Endothelial cell of umbilical vein (primary cell): Measurements from ENCODE around the gene SLC26A8. TPM values are rescaled to one million over a fixed set of nuclear protein-coding genes. Genes with fewer than 3 reads are reported as not detected.

ENCODE experiments used
- BruUV-seq: library from RNA; stranded (reverse); fragments of 400-500 nt; replicated peaks from 2 replicates; lab custom pipeline; 2021; lab: Mats Ljungman, UMichigan
- CTCF ChIA-PET: fragments of 300-600, 350-600 bp; sonication (Branson Sonifier 250); formaldehyde crosslinking; loops from one replicate; lab custom pipeline; 2021; ENCODE audit warnings: antibody characterized with exemption, inconsistent platforms; lab: Charles Lee
- POLR2A ChIA-PET: fragments of 300-600, 350-600 bp; sonication (Branson Sonifier 250); formaldehyde crosslinking; loops from one replicate; lab custom pipeline; 2021; ENCODE audit warnings: antibody characterized with exemption, inconsistent platforms; lab: Charles Lee
- DNase-seq: peaks from one replicate; pipeline ENCODE4 v3.0.0-alpha.2; 2011; ENCODE audit warnings: low read depth, low spot score
- FAIRE-seq: peaks from 2 replicates; lab custom pipeline; 2011; peaks lifted over from hg19 to GRCh38; lab: Jason Lieb, UNC
- H2AFZ ChIP-seq: 2 replicates; pipeline ENCODE4 v1.6.0; 2012; ENCODE audit warnings: low read depth, low read length, control low read depth, inconsistent platforms
- H3K27ac ChIP-seq: 2 replicates; pipeline ENCODE4 v1.5.1; 2011; ENCODE audit warnings: low read depth, mild to moderate bottlenecking, control low read depth, low read length, moderate library complexity; ENCODE audit not compliant: insufficient read depth
- H3K27me3 ChIP-seq, 2 experiments: 2 replicates each; pipeline versions ENCODE4 v1.6.0 to v1.6.1; 2011; ENCODE audit warnings: low read length in 2 of 2, mixed read lengths in 1 of 2; ENCODE audit not compliant: control insufficient read depth in 2 of 2, insufficient read depth in 2 of 2
- H3K36me3 ChIP-seq, 2 experiments: 2 replicates in 1 of 2; 3 replicates in 1 of 2; pipeline ENCODE4 v1.5.1; 2011; ENCODE audit warnings: low read length in 2 of 2, mild to moderate bottlenecking in 1 of 2, moderate library complexity in 1 of 2; ENCODE audit not compliant: control insufficient read depth in 2 of 2, insufficient read depth in 2 of 2; ENCODE audit errors: extremely low read depth in 1 of 2
- H3K4me1 ChIP-seq: 3 replicates; pipeline ENCODE4 v1.5.1; 2011; ENCODE audit warnings: mild to moderate bottlenecking, low read length; ENCODE audit not compliant: control insufficient read depth, insufficient read depth; ENCODE audit errors: extremely low read depth
- H3K4me2 ChIP-seq: 2 replicates; pipeline ENCODE4 v1.6.1; 2011; ENCODE audit warnings: low read length, control low read depth, mixed read lengths; ENCODE audit not compliant: insufficient read depth
- H3K4me3 ChIP-seq, 3 experiments: fragments of 200-600 bp in 1 of 3; sonication (generic), shearing (Covaris generic) in 1 of 3; replicated peaks in 1 of 3; 2 replicates each; pipeline ENCODE4 v1.5.1; 2011 to 2016; ENCODE audit warnings: control low read depth in 3 of 3, low read length in 3 of 3, mild to moderate bottlenecking in 2 of 3, inconsistent platforms in 1 of 3, low read depth in 1 of 3, moderate library complexity in 1 of 3; ENCODE audit not compliant: insufficient read depth in 1 of 3
- H3K79me2 ChIP-seq: 2 replicates; pipeline ENCODE4 v1.6.0; 2012; ENCODE audit warnings: low read length, inconsistent platforms; ENCODE audit not compliant: control insufficient read depth, insufficient read depth
- H3K9ac ChIP-seq: replicated peaks from 2 replicates; pipeline ENCODE3; 2011; ENCODE audit warnings: low read length, control low read depth; ENCODE audit not compliant: insufficient read depth; ENCODE audit errors: extremely low read depth
- H3K9me1 ChIP-seq: replicated peaks from 3 replicates; pipeline ENCODE4 v1.6.0; 2011; ENCODE audit warnings: mild to moderate bottlenecking, low read length; ENCODE audit not compliant: control insufficient read depth, insufficient read depth; ENCODE audit errors: extremely low read depth
- H3K9me3 ChIP-seq: replicated peaks from 2 replicates; pipeline ENCODE4 v1.5.1; 2012; ENCODE audit warnings: low read length, inconsistent platforms; ENCODE audit not compliant: control insufficient read depth, insufficient read depth
- H4K20me1 ChIP-seq: replicated peaks from 2 replicates; pipeline ENCODE3; 2011; ENCODE audit warnings: mild to moderate bottlenecking, low read length; ENCODE audit not compliant: control insufficient read depth, insufficient read depth; ENCODE audit errors: extremely low read depth
- CTCF ChIP-seq, 2 donors: IDR thresholded peaks; 1 replicate in 1 of 2; 2 replicates in 1 of 2; pipeline ENCODE4 v1.5.1; 2011; ENCODE audit warnings: low read length in 2 of 2, mild to moderate bottlenecking in 2 of 2, moderate library complexity in 2 of 2, control low read depth in 1 of 2, inconsistent platforms in 1 of 2, low read depth in 1 of 2; ENCODE audit not compliant: insufficient read depth in 1 of 2; ENCODE audit errors: extremely low read depth in 1 of 2
- EZH2 ChIP-seq: IDR thresholded peaks from 2 replicates; pipeline ENCODE4 v1.6.1; 2012; ENCODE audit warnings: borderline replicate concordance, low read depth, mild to moderate bottlenecking, moderate library complexity, low read length, inconsistent platforms; ENCODE audit not compliant: severe bottlenecking
- FOS ChIP-seq: IDR thresholded peaks from 2 replicates; pipeline ENCODE4 v1.6.1; 2011; ENCODE audit warnings: mild to moderate bottlenecking, low read length, moderate library complexity, borderline replicate concordance; ENCODE audit not compliant: insufficient read depth
- GATA2 ChIP-seq: IDR thresholded peaks from 2 replicates; pipeline ENCODE4 v1.7.0; 2011; ENCODE audit warnings: low read depth, mild to moderate bottlenecking, moderate library complexity, mixed read lengths, low read length; ENCODE audit not compliant: insufficient read length, insufficient read depth
- JUN ChIP-seq: IDR thresholded peaks from 2 replicates; pipeline ENCODE4 v1.6.1; 2011; ENCODE audit warnings: borderline replicate concordance, low read depth; ENCODE audit not compliant: insufficient read length, insufficient read depth
- MYC ChIP-seq: IDR thresholded peaks from one replicate; pipeline ENCODE4 v1.6.1; 2011; ENCODE audit warnings: mild to moderate bottlenecking, low read depth, low read length
- POLR2A ChIP-seq: IDR thresholded peaks from 2 replicates; pipeline ENCODE4 v1.6.1; 2012; ENCODE audit warnings: low read depth, mild to moderate bottlenecking, control low read depth, low read length
- POLR2AphosphoS5 ChIP-seq: IDR thresholded peaks from 2 replicates; pipeline ENCODE4 v1.6.1; 2012; ENCODE audit warnings: low read depth, mild to moderate bottlenecking, control low read depth, low read length, moderate library complexity; ENCODE audit not compliant: insufficient read depth
- dilution Hi-C: fragments of 300-500 bp; cut with MboI; formaldehyde crosslinking; loops from one replicate; pipeline ENCODE4 v1.15.0; 2019; ENCODE audit warnings: low sequenced_read_pairs; ENCODE audit not compliant: extremely low pct_ligation_motif_present
- intact Hi-C: fragments of 100-400 bp; cut with micrococcal nuclease; formaldehyde crosslinking; loops from one replicate; pipeline ENCODE4 v1.10.0; 2022
- polyA plus RNA-seq, 4 experiments: library from polyadenylated mRNA; depleted of rRNA in 3 of 4; stranded (reverse) in 3 of 4; unstranded in 1 of 4; fragments of >200 nt; gene quantifications; 2 replicates each; pipeline versions ENCODE4 v1.2.1 to v1.2.3, GENCODE V29; 2011 to 2012; ENCODE audit warnings: missing spikeins in 1 of 4
- total RNA-seq: library from RNA; stranded (reverse); gene quantifications from 2 replicates; pipeline ENCODE4 v1.2.3, GENCODE V29; 2021
- TF ChIP-seq, protein P1 (sequence below): IDR thresholded peaks from 2 replicates; pipeline ENCODE4 v1.6.1; 2011; ENCODE audit not compliant: insufficient read depth, insufficient read length

Gene SLC26A8
- total and polyA plus RNA-seq, 2 donors (not counting 3 experiments of a cell fraction or from before 2014, with no cell fraction given) = 0.01 TPM; not detected in 1

- POLR2A ChIA-PET = no interaction called here
- no peak overlapping the region for H3K4me2 ChIP-seq
- dilution Hi-C loops (no loop called here), intact Hi-C loops (no loop called here)
- no peaks in the 10 kb centered on the region for H4K20me1 ChIP-seq
- FAIRE-seq = no peak
- CTCF ChIA-PET = no interaction called here
- DNase-seq = no peak
- no peak overlapping the region for H2AFZ ChIP-seq
- no peaks in the 10 kb centered on the region for H3K4me1 ChIP-seq
- no peaks in the 10 kb centered on the region for H3K79me2 ChIP-seq
- TF ChIP-seq CTCF (IDR thresholded peaks at IDR 0.05; ENCODE audit: extremely low read depth in 1 of 2, insufficient read depth in 1 of 2, low read depth in 1 of 2, low read length in 2 of 2) (no peak), EZH2 (no peak), MYC (no peak), GATA2 (no peak), FOS (no peak), JUN (no peak), POLR2A (no peak), POLR2AphosphoS5 (no peak)
- TF ChIP-seq, protein P1, sequence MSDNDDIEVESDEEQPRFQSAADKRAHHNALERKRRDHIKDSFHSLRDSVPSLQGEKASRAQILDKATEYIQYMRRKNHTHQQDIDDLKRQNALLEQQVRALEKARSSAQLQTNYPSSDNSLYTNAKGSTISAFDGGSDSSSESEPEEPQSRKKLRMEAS = no peak
- H3K9me3 ChIP-seq = no peaks in the 10 kb centered on the region
- H3K4me3 ChIP-seq = no peak overlapping the region
- no peak overlapping the region for H3K27ac ChIP-seq
- H3K27me3 ChIP-seq = no peaks in the 10 kb centered on the region
- peaks cover 2% of the 10 kb centered on the region for H3K9me1 ChIP-seq
- no peak overlapping the region for H3K9ac ChIP-seq
- no peaks in the 10 kb centered on the region for H3K36me3 ChIP-seq
- BruUV-seq = no TSS peak
Observed at GRCh38 chr6:35935469-35935868, 89.0 kb downstream of the SLC26A8 start.
